K562 (cell line): ENCODE results near the gene TP63. TPM values are rescaled to one million over a fixed set of nuclear protein-coding genes. Genes with fewer than 3 reads are reported as not detected.

Source experiments
- ATAC-seq: fragments of 200-7000 bp; cut with Tn5 transposase; 3 replicates; pipeline ENCODE4 v1.9.1; 2020; ENCODE audit warnings: moderate library complexity
- BruUV-seq: library from RNA; stranded (reverse); fragments of 400-500 nt; replicated peaks from 2 replicates; lab custom pipeline; 2021; lab: Mats Ljungman, UMichigan
- CTCF ChIA-PET: fragments of 300-600 bp; formaldehyde crosslinking; extraction: SDS; loops from one replicate; lab custom pipeline; 2021; ENCODE audit warnings: low intra/inter-chr PET ratio; lab: Yijun Ruan, JAX
- POLR2A ChIA-PET: fragments of 300-600, 350-650 bp; sonication (Branson Sonifier 250); formaldehyde crosslinking; extraction: SDS; loops from one replicate; lab custom pipeline; 2021; ENCODE audit warnings: antibody characterized with exemption, inconsistent platforms; lab: Yijun Ruan, JAX
- DNase-seq, 4 experiments: peaks; one replicate each; pipeline versions ENCODE4 v3.0.0 to v3.0.0-alpha.2; 2011 to 2018; ENCODE audit warnings: low spot score in 3 of 4, mixed read lengths in 3 of 4; ENCODE audit errors: extremely low read depth in 1 of 4
- FAIRE-seq: peaks from 2 replicates; lab custom pipeline; 2011; peaks lifted over from hg19 to GRCh38; lab: Jason Lieb, UNC
- H2AFZ ChIP-seq: 2 replicates; pipeline ENCODE4 v1.6.0; 2011; ENCODE audit warnings: low read depth, low read length, control low read depth, inconsistent platforms
- H3K27ac ChIP-seq: fragments of 200-600 bp; 3 replicates; pipeline ENCODE4 v1.8.0; 2011; ENCODE audit warnings: low read depth, mild to moderate bottlenecking, control low read depth, inconsistent platforms, low read length, moderate library complexity, mixed read lengths; ENCODE audit errors: extremely low read depth
- H3K27me3 ChIP-seq, 2 experiments: fragments of 300-600 bp in 1 of 2; 2 replicates in 1 of 2; 3 replicates in 1 of 2; pipeline versions ENCODE4 v1.6.0 to v1.8.0; 2011; ENCODE audit warnings: inconsistent platforms in 2 of 2, low read length in 2 of 2, mild to moderate bottlenecking in 1 of 2, mixed read lengths in 1 of 2, moderate library complexity in 1 of 2; ENCODE audit not compliant: control insufficient read depth in 2 of 2, insufficient read depth in 2 of 2
- H3K36me3 ChIP-seq: fragments of 300-600 bp; 3 replicates; pipeline ENCODE4 v1.8.0; 2011; ENCODE audit warnings: mild to moderate bottlenecking, low read length, inconsistent platforms; ENCODE audit not compliant: control insufficient read depth, insufficient read depth
- H3K4me1 ChIP-seq, 2 experiments: fragments of 200-600 bp in 1 of 2; replicated peaks in 1 of 2; 2 replicates in 1 of 2; 3 replicates in 1 of 2; pipeline versions ENCODE4 v1.5.1 to v1.8.0; 2011; ENCODE audit warnings: inconsistent platforms in 2 of 2, low read length in 2 of 2, mild to moderate bottlenecking in 1 of 2, mixed read lengths in 1 of 2, moderate library complexity in 1 of 2; ENCODE audit not compliant: control insufficient read depth in 2 of 2, insufficient read depth in 2 of 2
- H3K4me2 ChIP-seq: 2 replicates; pipeline ENCODE4 v1.6.1; 2011; ENCODE audit warnings: low read length, control low read depth, inconsistent platforms, mixed read lengths; ENCODE audit not compliant: insufficient read depth
- H3K4me3 ChIP-seq: fragments of 200-600 bp; sonication (generic), shearing (Covaris generic); 2 replicates; pipeline ENCODE4 v1.5.1; 2016; ENCODE audit warnings: control low read depth, inconsistent platforms
- H3K79me2 ChIP-seq: fragments of 200-600 bp; 3 replicates; pipeline ENCODE4 v1.8.0; 2011; ENCODE audit warnings: low read length, inconsistent platforms; ENCODE audit not compliant: control insufficient read depth, insufficient read depth
- H3K9ac ChIP-seq, 2 experiments: 2 replicates each; pipeline versions ENCODE4 v1.6.0 to v1.6.1; 2011; ENCODE audit warnings: low read depth in 2 of 2, low read length in 2 of 2, control low read depth in 1 of 2, inconsistent platforms in 1 of 2, mild to moderate bottlenecking in 1 of 2, mixed read lengths in 1 of 2; ENCODE audit not compliant: insufficient read depth in 1 of 2
- H3K9me1 ChIP-seq: one replicate; pipeline ENCODE4 v1.6.0; 2011; ENCODE audit warnings: inconsistent platforms, mild to moderate bottlenecking, low read length, moderate library complexity; ENCODE audit not compliant: control insufficient read depth, insufficient read depth
- H3K9me3 ChIP-seq: replicated peaks from 2 replicates; pipeline ENCODE4 v1.5.1; 2011; ENCODE audit warnings: low read depth, low read length, inconsistent platforms; ENCODE audit not compliant: control insufficient read depth, insufficient read depth
- H4K20me1 ChIP-seq: replicated peaks from 2 replicates; pipeline ENCODE4 v1.6.1; 2011; ENCODE audit warnings: low read length, inconsistent platforms, mixed read lengths; ENCODE audit not compliant: control insufficient read depth, insufficient read depth
- ATF3 ChIP-seq, 2 experiments: fragments of 450-650 bp in 1 of 2; sonication (generic) in 1 of 2; formaldehyde crosslinking in 1 of 2; IDR thresholded peaks in 1 of 2; conservative IDR thresholded peaks in 1 of 2; 2 replicates each; pipeline versions ENCODE4 v1.6.1 to v1.8.1; 2016 to 2023; ENCODE audit warnings: mild to moderate bottlenecking in 2 of 2, moderate library complexity in 2 of 2, inconsistent platforms in 1 of 2, missing genetic modification reagents in 1 of 2
- CEBPB ChIP-seq: fragments of 450-650 bp; IDR thresholded peaks from 2 replicates; pipeline ENCODE4 v1.6.1; 2016; ENCODE audit warnings: missing genetic modification characterization, missing compliant biosample characterization
- CEBPG ChIP-seq, 3 experiments: fragments of 200-800 bp in 1 of 3; sonication (Bioruptor generic) in 1 of 3; sonication (generic) in 1 of 3; formaldehyde crosslinking in 1 of 3; IDR thresholded peaks in 2 of 3; conservative IDR thresholded peaks in 1 of 3; 2 replicates each; pipeline versions ENCODE4 v1.6.1 to v1.8.0; 2016 to 2022; ENCODE audit warnings: missing compliant biosample characterization in 2 of 3, missing genetic modification characterization in 2 of 3, mild to moderate bottlenecking in 1 of 3, missing genetic modification reagents in 1 of 3
- THRA ChIP-seq: fragments of 450-650 bp; IDR thresholded peaks from 2 replicates; pipeline ENCODE4 v1.6.1; 2017; ENCODE audit warnings: mild to moderate bottlenecking, moderate library complexity
- U2AF1 ChIP-seq: fragments of 200-400 bp; formaldehyde crosslinking; optimal IDR thresholded peaks from 2 replicates; pipeline ENCODE3; 2017; ENCODE audit warnings: mild to moderate bottlenecking, low read depth, low read length, moderate library complexity
- USF1 ChIP-seq: sonication (generic); formaldehyde crosslinking; IDR thresholded peaks from 2 replicates; pipeline ENCODE4 v1.9.0; 2022; ENCODE audit warnings: mild to moderate bottlenecking, missing genetic modification reagents
- ZFX ChIP-seq: sonication (generic); formaldehyde crosslinking; IDR thresholded peaks from 2 replicates; pipeline ENCODE4 v1.8.0; 2022; ENCODE audit warnings: mild to moderate bottlenecking, missing genetic modification reagents, moderate library complexity
- WGBS: fragments of 100-300 bp; shearing (Covaris generic); methylation state at CpG from one replicate; pipeline ENCODE4 v1.1.6; 2016; ENCODE audit warnings: low coverage, mixed read lengths; ENCODE audit not compliant: insufficient coverage; ENCODE audit errors: missing lambda C conversion rate; 5-methylcytosine and 5-hydroxymethylcytosine counted together
- in situ Hi-C: fragments of 300-500 bp; cut with MboI; formaldehyde crosslinking; loops from 4 replicates; pipeline ENCODE4 v1.15.0; 2018; ENCODE audit warnings: inconsistent platforms, mixed read lengths
- intact Hi-C: fragments of 100-400 bp; cut with micrococcal nuclease; formaldehyde crosslinking; loops from 2 replicates; pipeline ENCODE4 v1.14.2; 2022
- polyA plus RNA-seq, 8 experiments: library from polyadenylated mRNA; depleted of rRNA in 4 of 8; stranded (reverse) in 5 of 8; unstranded in 3 of 8; fragments of >200 nt; fragmentation: Nextera tagmentation in 2 of 8; fragmentation: Illumina TruSeq in 1 of 8; extraction: Ambion mirVana in 2 of 8; extraction: Trizol in 1 of 8; gene quantifications; 2 replicates each; pipeline versions ENCODE4 v1.2.1 to v1.2.3, GENCODE V29; 2011 to 2014; ENCODE audit warnings: inconsistent platforms in 1 of 8, missing spikeins in 1 of 8
- total RNA-seq, 7 experiments: library from RNA; depleted of rRNA in 6 of 7; stranded (reverse); fragments of >200 nt in 6 of 7; fragmentation: Illumina TruSeq in 2 of 7; extraction: Trizol in 2 of 7; gene quantifications; 2 replicates each; pipeline versions ENCODE4 v1.2.1 to v1.2.3, GENCODE V29; 2011 to 2021; ENCODE audit warnings: low replicate concordance in 1 of 7

The TP63 gene
- total and polyA plus RNA-seq, 9 of the 15 experiments (the other 6 are each of a cell fraction or from before 2014, with no cell fraction given) = 0.32 to 1.4 (median 0.50) TPM

- in situ Hi-C loops = no loop called here
Measured at GRCh38 chr3:189839576-189839975, 208.4 kb downstream of the TP63 start.

More at GRCh38 chr3:189839576-189839975, 208.4 kb downstream of the TP63 start:
- H3K9me1 ChIP-seq = no peaks in the 10 kb centered on the region
- ATAC-seq (peak; percentile 34; the same call in 2 of the 3 replicates), FAIRE-seq (no peak), DNase-seq (peak in 1 of 4 experiments; percentile 8)
- H3K4me3 ChIP-seq = no peak overlapping the region
- ChIA-PET POLR2A (no interaction called here), CTCF (no interaction called here)
- BruUV-seq = no TSS peak
- no peak overlapping the region for H2AFZ ChIP-seq
- TF ChIP-seq U2AF1 (no peak), USF1 (CRISPR knock-in tag) (no peak), CEBPG (CRISPR knock-in tag; IDR thresholded peaks at IDR 0.05) (no peak), CEBPG (tag; conservative IDR thresholded peaks at IDR 0.05 in 1 of 2, IDR thresholded peaks at IDR 0.05 in 1 of 2) (peak in 1 of 2 experiments; percentile 64; a peak in 2 of 4 replicates), CEBPB (tag) (0 out of 2 replicates have a peak, but pooled peaks have one; percentile 36), ATF3 (IDR thresholded peaks at IDR 0.05) (0 out of 2 replicates have a peak, but pooled peaks have one; percentile 29), ATF3 (CRISPR knock-in tag; conservative IDR thresholded peaks at IDR 0.05) (no peak), THRA (no peak), ZFX (CRISPR knock-in tag) (no peak)
- H3K27ac ChIP-seq = no peak overlapping the region
- H3K9me3 ChIP-seq = no peaks in the 10 kb centered on the region; the same call in 1 of the 2 replicates
- H3K27me3 ChIP-seq = no peaks in the 10 kb centered on the region
- H3K4me1 ChIP-seq = no peaks in the 10 kb centered on the region
- no peaks in the 10 kb centered on the region for H3K79me2 ChIP-seq
- no peak overlapping the region for H3K4me2 ChIP-seq
- intact Hi-C loops = no loop called here
- WGBS = 0% methylated on average over 2 of the region's 2 CpGs
- H3K36me3 ChIP-seq = no peaks in the 10 kb centered on the region
- H3K9ac ChIP-seq = no peak overlapping the region
- H4K20me1 ChIP-seq = no peaks in the 10 kb centered on the region
